HFF-Myc (cell line): ENCODE results near the gene MRPL42.

Experiments
- DNase-seq: peaks from one replicate; pipeline ENCODE4 v3.0.0-alpha.2; 2011; ENCODE audit warnings: low read depth; ENCODE audit errors: extremely low read depth
- H3K4me3 ChIP-seq: replicated peaks from 2 replicates; pipeline ENCODE4 v1.5.1; 2011; ENCODE audit warnings: low read depth, mild to moderate bottlenecking, control low read depth, low read length
- TF ChIP-seq, protein P1 (sequence below): IDR thresholded peaks from 2 replicates; pipeline ENCODE4 v1.5.1; 2012; ENCODE audit warnings: mild to moderate bottlenecking, low read depth, low read length, control low read depth; ENCODE audit errors: missing control alignments

MRPL42 gene

GRCh38 chr12:93448796-93449195 is 18.5 kb upstream of the MRPL42 start:
- no peak overlapping the region for H3K4me3 ChIP-seq
- DNase-seq, result no peak
- TF ChIP-seq, protein P1, sequence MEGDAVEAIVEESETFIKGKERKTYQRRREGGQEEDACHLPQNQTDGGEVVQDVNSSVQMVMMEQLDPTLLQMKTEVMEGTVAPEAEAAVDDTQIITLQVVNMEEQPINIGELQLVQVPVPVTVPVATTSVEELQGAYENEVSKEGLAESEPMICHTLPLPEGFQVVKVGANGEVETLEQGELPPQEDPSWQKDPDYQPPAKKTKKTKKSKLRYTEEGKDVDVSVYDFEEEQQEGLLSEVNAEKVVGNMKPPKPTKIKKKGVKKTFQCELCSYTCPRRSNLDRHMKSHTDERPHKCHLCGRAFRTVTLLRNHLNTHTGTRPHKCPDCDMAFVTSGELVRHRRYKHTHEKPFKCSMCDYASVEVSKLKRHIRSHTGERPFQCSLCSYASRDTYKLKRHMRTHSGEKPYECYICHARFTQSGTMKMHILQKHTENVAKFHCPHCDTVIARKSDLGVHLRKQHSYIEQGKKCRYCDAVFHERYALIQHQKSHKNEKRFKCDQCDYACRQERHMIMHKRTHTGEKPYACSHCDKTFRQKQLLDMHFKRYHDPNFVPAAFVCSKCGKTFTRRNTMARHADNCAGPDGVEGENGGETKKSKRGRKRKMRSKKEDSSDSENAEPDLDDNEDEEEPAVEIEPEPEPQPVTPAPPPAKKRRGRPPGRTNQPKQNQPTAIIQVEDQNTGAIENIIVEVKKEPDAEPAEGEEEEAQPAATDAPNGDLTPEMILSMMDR, result no peak

DNA sequence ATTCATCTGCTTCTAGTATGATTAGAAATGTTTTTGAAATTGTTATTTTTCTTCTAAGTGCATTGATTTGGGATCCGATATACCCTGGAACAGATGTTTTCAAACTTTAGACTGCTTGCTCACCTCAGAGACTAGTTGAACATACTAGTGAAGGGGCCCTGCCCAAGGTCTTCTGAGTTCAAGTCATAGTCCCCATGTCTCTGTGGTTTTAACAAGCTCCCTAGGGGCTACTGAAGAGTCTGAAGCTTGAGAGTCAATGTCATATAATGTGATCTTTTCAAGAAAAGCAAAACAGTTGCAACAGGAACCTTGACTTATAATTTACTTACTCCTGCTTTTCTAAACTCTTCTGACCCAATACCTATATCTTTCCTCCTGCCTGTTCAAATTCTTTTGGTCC is 18.0 kb upstream of the MRPL42 start:
- TF ChIP-seq, protein P1, result no peak
- DNase-seq, result no peak
- H3K4me3 ChIP-seq, result no peak overlapping the region

DNA sequence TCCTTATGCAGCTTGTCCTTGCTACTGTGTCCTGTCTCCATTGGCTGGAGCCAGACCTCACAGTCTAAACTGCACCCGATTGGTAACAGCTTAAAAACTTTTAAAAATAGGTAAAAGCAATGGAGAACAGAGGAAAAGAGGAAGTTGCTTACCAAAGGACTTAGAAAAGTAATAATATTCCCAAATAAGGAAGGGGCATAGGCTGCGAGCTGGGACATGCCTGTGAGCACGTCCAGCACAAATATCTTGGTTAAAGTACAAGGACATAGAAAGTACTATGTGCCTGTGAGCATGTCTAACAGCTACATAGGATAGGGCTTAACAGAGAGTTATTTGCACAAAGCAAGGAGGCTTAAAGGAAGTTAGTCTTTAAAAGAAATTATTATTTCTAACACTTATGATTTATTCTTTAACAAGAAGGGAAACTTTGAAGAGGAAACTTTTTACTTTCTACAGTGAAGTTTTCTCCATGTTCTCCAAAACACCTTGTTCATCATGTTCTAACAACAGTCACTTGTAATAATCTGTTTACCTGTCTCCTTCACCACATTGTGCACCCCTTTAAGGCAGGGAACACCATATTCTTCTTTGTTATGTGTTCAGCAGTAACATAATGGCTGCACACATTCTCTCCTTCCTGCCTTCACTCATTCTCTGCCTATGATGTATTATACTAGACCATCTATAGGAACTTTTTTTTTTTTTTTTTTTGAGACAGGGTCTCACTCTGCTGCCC is 15.7 kb upstream of the MRPL42 start:
- no peak for DNase-seq
- no peak overlapping the region for H3K4me3 ChIP-seq
- TF ChIP-seq, protein P1, result no peak

DNA sequence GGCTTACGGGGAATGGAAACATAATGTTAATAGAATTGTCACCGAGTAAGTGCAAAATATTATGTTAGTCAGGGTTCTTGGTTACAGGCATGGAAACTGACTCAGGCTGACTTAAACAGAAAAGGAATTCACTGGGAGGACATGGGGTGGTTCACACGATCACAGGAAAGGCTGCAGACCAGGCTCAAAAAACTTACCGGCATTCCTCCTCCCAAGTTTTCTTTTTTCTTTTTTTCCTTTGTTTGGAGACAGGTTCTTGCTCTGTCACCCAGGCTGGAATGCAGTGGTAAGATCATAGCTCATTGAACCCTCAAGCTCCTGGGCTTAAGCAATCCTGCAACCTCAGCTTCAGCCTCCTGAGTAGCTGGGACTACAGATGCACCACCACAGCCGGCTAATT is 13.7 kb upstream of the MRPL42 start:
- TF ChIP-seq, protein P1, result no peak
- DNase-seq, result no peak

DNA sequence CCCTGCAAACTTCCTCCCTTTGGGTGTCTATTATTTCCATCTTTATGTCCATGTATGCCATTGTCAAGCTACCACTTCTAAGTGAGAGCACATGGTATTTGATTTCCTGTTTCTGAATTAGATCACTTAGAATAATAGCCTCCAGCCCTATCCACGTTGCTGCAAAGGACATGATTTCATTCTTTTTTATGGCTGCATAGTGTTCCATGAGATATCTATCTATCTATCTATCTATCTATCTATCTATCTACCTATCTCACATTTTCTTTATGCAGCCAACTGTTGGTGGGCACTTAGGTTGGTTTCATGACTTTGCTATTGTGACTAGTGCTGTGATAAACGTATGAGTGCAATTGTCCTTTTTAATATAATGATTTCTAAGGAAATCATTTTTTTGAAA is 11.2 kb upstream of the MRPL42 start:
- TF ChIP-seq, protein P1, result no peak
- no peak for DNase-seq
- H3K4me3 ChIP-seq, result no peak overlapping the region

More for the DNA sequence above, 13.7 kb upstream of the MRPL42 start:
- H3K4me3 ChIP-seq, result no peak overlapping the region

- TF ChIP-seq, protein P1, result no peak
- no peak overlapping the region for H3K4me3 ChIP-seq
- DNase-seq, result no peak
Observed at GRCh38 chr12:93459097-93459496, 8.2 kb upstream of the MRPL42 start.

GRCh38 chr12:93460003-93460402 is 7.3 kb upstream of the MRPL42 start:
- no peak for DNase-seq
- H3K4me3 ChIP-seq, result no peak overlapping the region
- TF ChIP-seq, protein P1, result no peak
